ENCODE data around the gene FCHSD1.

FCHSD1 gene

DNA sequence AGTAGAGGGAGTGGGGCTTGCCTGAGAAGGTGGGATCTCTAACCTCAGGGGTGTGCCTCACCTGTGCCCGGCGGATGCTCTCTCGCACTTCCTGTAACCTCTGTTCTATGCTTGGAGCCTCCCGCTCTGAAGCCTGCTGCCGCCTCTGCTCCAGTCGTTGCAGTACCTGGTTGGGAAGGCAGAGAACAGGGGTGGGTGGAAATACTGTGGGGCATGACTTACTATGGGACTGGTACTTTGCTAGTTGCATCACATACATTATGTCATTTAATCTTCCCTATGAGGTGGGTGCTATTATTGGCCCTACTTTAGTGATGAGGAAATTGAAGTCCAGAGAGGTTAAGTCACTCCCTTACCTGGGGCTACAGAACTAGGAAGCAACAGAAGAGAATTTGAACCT, 5.2 kb downstream of the FCHSD1 start:
- Histone ChIP-seq H3K27ac (ENCODE audit: low read depth, low read length) (no peak overlapping the region), H3K9ac (ENCODE audit: low read depth in 1 of 2, low read length in 2 of 2) (no peak overlapping the region), H3K4me3 (ENCODE audit: low read depth in 1 of 2, low read length in 2 of 2) (no peak overlapping the region), H3K36me3 (ENCODE audit: control insufficient read depth in 1 of 2, insufficient read depth in 2 of 2, low read length in 2 of 2) (peaks cover 13 to 28% of the 10 kb centered on the region in 2 donors), H3K27me3 (ENCODE audit: control insufficient read depth in 1 of 2, insufficient read depth in 2 of 2, low read length in 2 of 2) (no peaks in the 10 kb centered on the region), H3K9me3 (ENCODE audit: control insufficient read depth in 1 of 2, low read length in 2 of 2) (no peaks in the 10 kb centered on the region), H3K4me1 (ENCODE audit: control insufficient read depth in 1 of 2, insufficient read depth in 2 of 2, low read length in 2 of 2) (peaks cover 7 to 8% of the 10 kb centered on the region in 2 donors)

GRCh38 chr5:141641634-141642267, 9.5 kb downstream of the FCHSD1 start:
- Histone ChIP-seq H3K4me1 (ENCODE audit: control insufficient read depth in 1 of 2, insufficient read depth in 2 of 2, low read length in 2 of 2) (peaks cover 0 to 14% of the 10 kb centered on the region in 2 donors), H3K27me3 (ENCODE audit: control insufficient read depth in 1 of 2, insufficient read depth in 2 of 2, low read length in 2 of 2) (no peaks in the 10 kb centered on the region), H3K27ac (ENCODE audit: low read depth, low read length) (no peak overlapping the region), H3K4me3 (ENCODE audit: low read depth in 1 of 2, low read length in 2 of 2) (no peak overlapping the region), H3K36me3 (ENCODE audit: control insufficient read depth in 1 of 2, insufficient read depth in 2 of 2, low read length in 2 of 2) (peaks cover 13 to 29% of the 10 kb centered on the region in 2 donors), H3K9me3 (ENCODE audit: control insufficient read depth in 1 of 2, low read length in 2 of 2) (no peaks in the 10 kb centered on the region), H3K9ac (ENCODE audit: low read depth in 1 of 2, low read length in 2 of 2) (no peak overlapping the region)

- Histone ChIP-seq H3K27me3 (ENCODE audit: control insufficient read depth in 1 of 2, insufficient read depth in 2 of 2, low read length in 2 of 2) (no peaks in the 10 kb centered on the region), H3K36me3 (ENCODE audit: control insufficient read depth in 1 of 2, insufficient read depth in 2 of 2, low read length in 2 of 2) (peaks cover 10 to 19% of the 10 kb centered on the region in 2 donors), H3K27ac (ENCODE audit: low read depth, low read length) (no peak overlapping the region), H3K4me3 (ENCODE audit: low read depth in 1 of 2, low read length in 2 of 2) (no peak overlapping the region), H3K9me3 (ENCODE audit: control insufficient read depth in 1 of 2, low read length in 2 of 2) (no peaks in the 10 kb centered on the region), H3K9ac (ENCODE audit: low read depth in 1 of 2, low read length in 2 of 2) (no peak overlapping the region), H3K4me1 (ENCODE audit: control insufficient read depth in 1 of 2, insufficient read depth in 2 of 2, low read length in 2 of 2) (peaks cover 4 to 22% of the 10 kb centered on the region in 2 donors)
Measured at GRCh38 chr5:141640698-141641097, 10.5 kb downstream of the FCHSD1 start.

DNA sequence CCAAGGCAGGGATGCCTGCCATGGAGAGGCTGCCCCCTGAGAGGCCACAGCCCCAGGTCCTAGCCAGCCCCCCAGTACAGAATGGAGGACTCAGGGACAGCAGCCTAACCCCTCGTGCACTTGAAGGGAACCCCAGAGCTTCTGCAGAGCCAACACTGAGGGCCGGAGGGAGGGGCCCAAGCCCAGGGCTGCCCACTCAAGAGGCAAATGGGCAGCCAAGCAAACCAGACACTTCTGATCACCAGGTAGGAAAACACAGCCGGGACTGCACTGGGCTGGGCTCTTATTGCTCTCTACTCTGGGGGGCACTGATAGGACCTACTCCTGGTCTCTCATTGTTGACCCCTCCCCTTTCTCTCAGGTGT, 11.2 kb downstream of the FCHSD1 start:
- H3K9me3 ChIP-seq (ENCODE audit: control insufficient read depth in 1 of 2, low read length in 2 of 2), result no peaks in the 10 kb centered on the region
- peaks cover 7 to 19% of the 10 kb centered on the region in 2 donors for H3K36me3 ChIP-seq (ENCODE audit: control insufficient read depth in 1 of 2, insufficient read depth in 2 of 2, low read length in 2 of 2)
- no peak overlapping the region for H3K27ac ChIP-seq (ENCODE audit: low read depth, low read length)
- H3K27me3 ChIP-seq (ENCODE audit: control insufficient read depth in 1 of 2, insufficient read depth in 2 of 2, low read length in 2 of 2), result no peaks in the 10 kb centered on the region
- peaks cover 11 to 28% of the 10 kb centered on the region in 2 donors for H3K4me1 ChIP-seq (ENCODE audit: control insufficient read depth in 1 of 2, insufficient read depth in 2 of 2, low read length in 2 of 2)
- H3K4me3 ChIP-seq (ENCODE audit: low read depth in 1 of 2, low read length in 2 of 2), result no peak overlapping the region
- no peak overlapping the region for H3K9ac ChIP-seq (ENCODE audit: low read depth in 1 of 2, low read length in 2 of 2)

DNA sequence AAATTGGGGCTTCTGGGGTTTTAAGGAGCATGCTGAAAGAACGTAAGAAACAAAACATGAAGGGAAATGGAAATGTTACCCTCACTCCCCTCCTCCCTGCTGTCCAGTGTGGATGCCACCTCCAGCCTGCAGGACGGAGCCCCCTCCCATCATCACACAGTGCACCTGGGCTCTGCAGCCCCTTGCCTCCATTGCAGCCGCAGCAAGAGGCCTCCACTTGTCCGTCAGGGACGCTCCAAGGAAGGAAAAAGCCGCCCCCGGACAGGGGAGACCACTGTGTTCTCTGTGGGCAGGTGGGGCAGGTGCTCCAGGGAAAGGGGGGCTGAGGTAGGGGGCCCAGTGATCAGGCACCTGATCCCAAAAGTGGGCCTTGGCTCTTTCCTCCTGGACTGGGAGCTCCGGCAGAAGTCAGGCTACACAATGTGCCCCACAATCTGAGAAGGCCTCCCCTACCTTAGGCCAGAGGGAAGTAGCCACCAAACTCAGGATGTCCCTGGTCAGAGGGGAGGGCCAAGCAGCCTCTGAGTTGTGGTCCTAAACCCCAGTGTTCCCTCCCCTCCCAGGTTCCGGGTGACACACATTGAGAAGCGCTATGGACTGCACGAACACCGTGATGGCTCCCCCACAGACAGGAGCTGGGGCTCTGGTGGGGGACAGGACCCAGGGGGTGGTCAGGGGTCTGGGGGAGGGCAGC, 11.7 kb downstream of the FCHSD1 start:
- Histone ChIP-seq H3K27me3 (ENCODE audit: control insufficient read depth in 1 of 2, insufficient read depth in 2 of 2, low read length in 2 of 2) (no peaks in the 10 kb centered on the region), H3K27ac (ENCODE audit: low read depth, low read length) (no peak overlapping the region), H3K4me3 (ENCODE audit: low read depth in 1 of 2, low read length in 2 of 2) (no peak overlapping the region), H3K4me1 (ENCODE audit: control insufficient read depth in 1 of 2, insufficient read depth in 2 of 2, low read length in 2 of 2) (peaks cover 16 to 34% of the 10 kb centered on the region in 2 donors), H3K9me3 (ENCODE audit: control insufficient read depth in 1 of 2, low read length in 2 of 2) (no peaks in the 10 kb centered on the region), H3K36me3 (ENCODE audit: control insufficient read depth in 1 of 2, insufficient read depth in 2 of 2, low read length in 2 of 2) (peaks cover 4 to 14% of the 10 kb centered on the region in 2 donors), H3K9ac (ENCODE audit: low read depth in 1 of 2, low read length in 2 of 2) (no peak overlapping the region)

- Histone ChIP-seq H3K4me1 (ENCODE audit: control insufficient read depth in 1 of 2, insufficient read depth in 2 of 2, low read length in 2 of 2) (peaks cover 16 to 34% of the 10 kb centered on the region in 2 donors), H3K9me3 (ENCODE audit: control insufficient read depth in 1 of 2, low read length in 2 of 2) (no peaks in the 10 kb centered on the region), H3K27ac (ENCODE audit: low read depth, low read length) (no peak overlapping the region), H3K4me3 (ENCODE audit: low read depth in 1 of 2, low read length in 2 of 2) (no peak overlapping the region), H3K36me3 (ENCODE audit: control insufficient read depth in 1 of 2, insufficient read depth in 2 of 2, low read length in 2 of 2) (peaks cover 0 to 7% of the 10 kb centered on the region in 2 donors), H3K9ac (ENCODE audit: low read depth in 1 of 2, low read length in 2 of 2) (no peak overlapping the region), H3K27me3 (ENCODE audit: control insufficient read depth in 1 of 2, insufficient read depth in 2 of 2, low read length in 2 of 2) (no peaks in the 10 kb centered on the region)
Measured at GRCh38 chr5:141638771-141639170, 12.4 kb downstream of the FCHSD1 start.

DNA sequence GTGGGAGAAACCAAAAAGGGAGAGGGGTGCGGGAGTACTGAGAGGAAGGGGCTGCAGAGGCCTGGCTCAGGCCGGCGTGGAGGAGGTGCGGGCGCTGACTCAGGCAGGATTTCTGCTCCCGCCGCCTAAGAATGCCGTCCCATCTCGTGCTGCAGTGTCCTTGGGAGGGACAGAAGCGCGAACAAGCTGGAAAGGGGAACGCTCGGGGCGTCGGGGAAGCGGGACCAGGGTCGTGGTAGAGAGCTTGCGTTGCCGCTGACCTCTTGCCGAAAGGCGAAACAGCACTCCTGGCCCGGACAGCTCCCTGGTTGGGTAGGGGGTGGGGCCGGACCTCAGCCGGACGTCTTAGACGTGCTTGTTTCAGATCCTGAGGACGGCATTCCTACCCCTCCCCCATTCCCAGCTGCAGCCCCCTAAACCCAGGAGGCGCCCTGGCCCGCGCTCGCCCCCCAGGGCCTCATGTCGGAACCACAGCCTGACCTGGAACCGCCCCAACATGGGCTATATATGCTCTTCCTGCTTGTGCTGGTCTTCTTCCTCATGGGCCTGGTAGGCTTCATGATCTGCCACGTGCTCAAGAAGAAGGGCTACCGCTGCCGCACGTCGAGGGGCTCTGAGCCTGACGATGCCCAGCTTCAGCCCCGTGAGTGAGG, 13.3 kb downstream of the FCHSD1 start:
- no peaks in the 10 kb centered on the region for H3K9me3 ChIP-seq (ENCODE audit: control insufficient read depth in 1 of 2, low read length in 2 of 2)
- H3K27me3 ChIP-seq (ENCODE audit: control insufficient read depth in 1 of 2, insufficient read depth in 2 of 2, low read length in 2 of 2), result no peaks in the 10 kb centered on the region
- peaks cover 0 to 7% of the 10 kb centered on the region in 2 donors for H3K36me3 ChIP-seq (ENCODE audit: control insufficient read depth in 1 of 2, insufficient read depth in 2 of 2, low read length in 2 of 2)
- H3K9ac ChIP-seq (ENCODE audit: low read depth in 1 of 2, low read length in 2 of 2), result peak overlapping the region in 1 of 2 donors; percentile 44
- no peak overlapping the region for H3K27ac ChIP-seq (ENCODE audit: low read depth, low read length)
- H3K4me1 ChIP-seq (ENCODE audit: control insufficient read depth in 1 of 2, insufficient read depth in 2 of 2, low read length in 2 of 2), result peaks cover 16 to 34% of the 10 kb centered on the region in 2 donors
- peak overlapping the region; percentile 91 to 98 for H3K4me3 ChIP-seq (ENCODE audit: low read depth in 1 of 2, low read length in 2 of 2)

DNA sequence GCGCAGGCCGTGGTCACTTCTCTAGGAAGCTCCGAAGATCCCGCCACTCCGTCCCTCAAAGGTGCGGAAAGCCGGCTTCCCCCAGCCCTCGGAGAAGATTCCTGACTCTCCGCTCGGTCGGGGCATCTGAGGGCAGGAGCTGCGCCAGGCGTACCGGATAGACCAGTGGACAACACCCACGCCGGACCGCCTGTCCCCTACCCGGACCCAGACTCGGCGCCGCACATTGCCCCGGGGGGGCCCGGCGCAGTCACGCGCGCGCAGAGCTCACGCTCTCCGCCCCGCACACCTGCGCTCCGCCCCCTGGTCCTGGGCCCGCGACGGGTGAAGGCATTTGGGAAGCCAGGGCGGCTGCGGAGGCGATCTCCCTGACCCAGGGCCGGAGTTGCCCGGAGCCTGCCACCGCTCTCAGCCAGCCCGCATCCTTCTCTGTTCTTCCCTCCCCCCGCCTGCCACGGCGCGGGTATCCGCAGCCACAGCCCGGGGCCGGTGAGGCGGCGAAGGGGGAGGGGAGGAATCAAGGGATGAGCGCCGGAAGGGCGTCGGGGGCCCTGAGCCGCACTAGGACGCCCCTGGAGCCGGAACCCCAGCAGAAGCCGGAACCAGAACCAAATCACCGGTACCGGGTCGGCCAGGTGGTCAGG, 14.0 kb downstream of the FCHSD1 start:
- Histone ChIP-seq H3K27me3 (ENCODE audit: control insufficient read depth in 1 of 2, insufficient read depth in 2 of 2, low read length in 2 of 2) (no peaks in the 10 kb centered on the region), H3K4me1 (ENCODE audit: control insufficient read depth in 1 of 2, insufficient read depth in 2 of 2, low read length in 2 of 2) (peaks cover 16 to 34% of the 10 kb centered on the region in 2 donors), H3K36me3 (ENCODE audit: control insufficient read depth in 1 of 2, insufficient read depth in 2 of 2, low read length in 2 of 2) (peaks cover 0 to 11% of the 10 kb centered on the region in 2 donors), H3K9me3 (ENCODE audit: control insufficient read depth in 1 of 2, low read length in 2 of 2) (no peaks in the 10 kb centered on the region), H3K9ac (ENCODE audit: low read depth in 1 of 2, low read length in 2 of 2) (peak overlapping the region; percentile 39 to 44), H3K4me3 (ENCODE audit: low read depth in 1 of 2, low read length in 2 of 2) (peak overlapping the region; percentile 91 to 98), H3K27ac (ENCODE audit: low read depth, low read length) (no peak overlapping the region)

DNA sequence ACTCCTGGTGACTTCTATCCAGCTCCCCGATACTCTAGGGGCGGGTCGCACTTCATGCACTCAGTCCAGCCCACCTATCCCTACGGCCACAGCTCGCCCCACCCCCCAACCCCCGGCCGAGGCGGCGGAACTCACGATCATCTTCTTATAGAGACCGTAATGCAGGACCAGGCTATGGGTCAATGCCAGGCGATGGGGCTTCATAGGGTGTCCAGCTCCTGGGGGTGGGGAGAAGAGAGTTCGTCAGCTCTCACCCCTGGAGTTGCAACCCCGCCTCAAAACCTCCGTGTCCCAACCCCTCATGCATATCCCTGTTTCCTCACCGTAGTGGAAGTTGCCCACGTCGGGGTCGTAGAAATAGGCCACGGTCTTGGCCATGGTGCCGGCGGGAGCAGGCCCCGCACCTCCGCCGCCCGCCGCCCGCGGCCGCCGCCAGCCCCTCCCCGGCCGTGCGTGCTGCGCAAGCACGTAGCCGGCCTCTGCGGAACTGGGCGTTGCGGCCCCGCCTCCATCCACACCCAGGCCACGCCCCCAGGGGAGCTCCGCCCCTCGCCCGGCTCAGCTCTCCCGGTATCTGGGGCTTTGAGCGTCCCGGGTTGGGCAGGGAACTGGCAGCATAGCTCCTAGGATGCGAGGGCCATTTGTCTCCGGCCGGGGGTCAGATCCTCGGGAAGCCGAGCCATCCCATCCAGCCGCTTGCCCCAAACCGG, 14.7 kb downstream of the FCHSD1 start, which contains the start of the genes HDAC3 and RELL2:
HDAC3 (minus strand) TSS at position 437 of the 710 bp plus-strand sequence; CDS start at position 378, 59 bp downstream.
RELL2 (plus strand) TSS at position 585 of the 710 bp plus-strand sequence. CDS start 1,229 bp downstream, outside the sequence.
- Histone ChIP-seq H3K27me3 (ENCODE audit: control insufficient read depth in 1 of 2, insufficient read depth in 2 of 2, low read length in 2 of 2) (no peaks in the 10 kb centered on the region), H3K9ac (ENCODE audit: low read depth in 1 of 2, low read length in 2 of 2) (peak within 1 kb of the TSS; percentile 85 to 91), H3K4me1 (ENCODE audit: control insufficient read depth in 1 of 2, insufficient read depth in 2 of 2, low read length in 2 of 2) (peaks cover 16 to 34% of the 10 kb centered on the region in 2 donors), H3K36me3 (ENCODE audit: control insufficient read depth in 1 of 2, insufficient read depth in 2 of 2, low read length in 2 of 2) (peaks cover 0 to 12% of the 10 kb centered on the region in 2 donors), H3K27ac (ENCODE audit: low read depth, low read length) (peak within 1 kb of the TSS; percentile 64), H3K9me3 (ENCODE audit: control insufficient read depth in 1 of 2, low read length in 2 of 2) (no peaks in the 10 kb centered on the region), H3K4me3 (ENCODE audit: low read depth in 1 of 2, low read length in 2 of 2) (peak within 1 kb of the TSS; percentile 91 to 98)
